ENCODE results near the gene MEFV. TPM values are rescaled to one million over a fixed set of nuclear protein-coding genes. Genes with fewer than 3 reads are reported as not detected.

The MEFV gene
- total RNA-seq (2013) = 211 TPM
- polyA plus RNA-seq (10 to 100 TPM; 37.7 to 78.0 (median 73.2) TPM), polyA minus RNA-seq (192 and 298 TPM in 2 replicates), total RNA-seq (107 to 252 (median 214) reads per million in 11 experiments)

GRCh38 chr16:3256146-3256865, at the start of gene MEFV:
Gene MEFV (minus strand): TSS chr16:3256633. CDS start chr16:3256587, 46 bp downstream.
- peak within 1 kb of the TSS; percentile 97 to 99 for H3K4me3 Mint-ChIP-seq
- no peaks in the 10 kb centered on the region for H3K9me3 Mint-ChIP-seq
- peak within 1 kb of the TSS; percentile 80 for H3K9ac ChIP-seq (ENCODE audit: insufficient read depth, low read length, poor library complexity, severe bottlenecking)
- H3K27me3 ChIP-seq (ENCODE audit: control insufficient read depth in 2 of 2, insufficient read depth in 2 of 2, low read length in 2 of 2) = no peaks in the 10 kb centered on the region
- no peaks in the 10 kb centered on the region for H3K9me3 ChIP-seq (replicated peaks in 1 of 2; ENCODE audit: control insufficient read depth in 1 of 2, insufficient read depth in 1 of 2, low read length in 2 of 2)
- no peak for TF ChIP-seq CTCF (IDR thresholded peaks at IDR 0.05)
- H3K4me2 ChIP-seq (replicated peaks; ENCODE audit: extremely low read depth, low read length, poor library complexity, severe bottlenecking) = peak within 1 kb of the TSS; percentile 88
- peaks cover 87 to 96% of the 10 kb centered on the region in 2 donors for H3K4me1 ChIP-seq (ENCODE audit: control insufficient read depth in 1 of 2, insufficient read depth in 2 of 2, low read length in 2 of 2)
- WGBS (ENCODE audit: insufficient coverage) = 54% methylated on average over 12 of the region's 14 CpGs
- intact Hi-C loops (cut with micrococcal nuclease) = loop anchor here in 1 of 2 donors (2.0 kb wide), 1 partner anchor 26 kb away; the partner anchor contains the start of gene ZNF263
- H3K27ac Mint-ChIP-seq = peak within 1 kb of the TSS; percentile 93 to 99 (median 98)
- peaks cover 32 to 38% of the 10 kb centered on the region in 2 donors for H3K36me3 ChIP-seq (replicated peaks in 1 of 2; ENCODE audit: control insufficient read depth in 1 of 2, insufficient read depth in 2 of 2, low read length in 2 of 2)
- H3K4me3 ChIP-seq (replicated peaks in 1 of 3; ENCODE audit: low read depth in 2 of 3, low read length in 3 of 3) = peak within 1 kb of the TSS; percentile 85 to 98 (median 92)
- H3K36me3 Mint-ChIP-seq = peaks cover 27 to 40% of the 10 kb centered on the region in 2 donors
- H3K79me2 ChIP-seq (ENCODE audit: insufficient read depth, low read length) = peaks cover 65% of the 10 kb centered on the region
- peaks cover 0 to 2% (median 0%) of the 10 kb centered on the region in 3 donors for H3K27me3 Mint-ChIP-seq (ENCODE audit: low read depth in 3 of 3)
- H3K27ac ChIP-seq (ENCODE audit: low read depth in 1 of 2, low read length in 2 of 2) = peak within 1 kb of the TSS; percentile 90 to 98
- peak; percentile 76 to 93 (median 92) for DNase-seq
- H4K20me1 ChIP-seq (ENCODE audit: insufficient read depth, low read length) = peaks cover 52% of the 10 kb centered on the region
- H2AFZ ChIP-seq (ENCODE audit: insufficient read depth, low read depth, low read length, poor library complexity, severe bottlenecking) = peak within 1 kb of the TSS; percentile 5
- peaks cover 95% of the 10 kb centered on the region for H3K4me1 Mint-ChIP-seq

- H3K9me3 ChIP-seq (replicated peaks in 1 of 2; ENCODE audit: control insufficient read depth in 1 of 2, insufficient read depth in 1 of 2, low read length in 2 of 2) = peaks cover 82 to 89% of the 10 kb centered on the region in 2 donors
- intact Hi-C loops (cut with micrococcal nuclease) = loop anchor here in 1 of 2 donors (2.0 to 5.0 kb wide), 2 partner anchors 41 to 96 kb away; partner anchors contain the start of genes ZNF174 and ZSCAN32
- peaks cover 7 to 36% of the 10 kb centered on the region in 2 donors for H3K36me3 ChIP-seq (replicated peaks in 1 of 2; ENCODE audit: control insufficient read depth in 1 of 2, insufficient read depth in 2 of 2, low read length in 2 of 2)
- H3K79me2 ChIP-seq (ENCODE audit: insufficient read depth, low read length) = peaks cover 14% of the 10 kb centered on the region
- H3K27me3 ChIP-seq (ENCODE audit: control insufficient read depth in 2 of 2, insufficient read depth in 2 of 2, low read length in 2 of 2) = no peaks in the 10 kb centered on the region
- H3K27ac Mint-ChIP-seq = peak overlapping the region in 5 of 7 donors; percentile 35 to 85 (median 80)
- peaks cover 25 to 47% of the 10 kb centered on the region in 2 donors for H3K36me3 Mint-ChIP-seq
- H3K9me3 Mint-ChIP-seq = peaks cover 44 to 97% (median 95%) of the 10 kb centered on the region in 7 donors
- DNase-seq = no peak
- H3K27me3 Mint-ChIP-seq (ENCODE audit: low read depth in 3 of 3) = peaks cover 1 to 7% (median 5%) of the 10 kb centered on the region in 3 donors
- peak overlapping the region; percentile 75 for H3K4me2 ChIP-seq (replicated peaks; ENCODE audit: extremely low read depth, low read length, poor library complexity, severe bottlenecking)
- TF ChIP-seq CTCF (IDR thresholded peaks at IDR 0.05) = no peak
- WGBS (ENCODE audit: insufficient coverage) = 62% methylated on average over 5 of the region's 11 CpGs
- H3K4me1 Mint-ChIP-seq = peaks cover 13% of the 10 kb centered on the region
- H3K27ac ChIP-seq (ENCODE audit: low read depth in 1 of 2, low read length in 2 of 2) = peak overlapping the region; percentile 86 to 90
- H3K4me3 ChIP-seq (replicated peaks in 1 of 3; ENCODE audit: low read depth in 2 of 3, low read length in 3 of 3) = peak overlapping the region; percentile 67 to 78 (median 76)
- peaks cover 12 to 22% of the 10 kb centered on the region in 2 donors for H3K4me1 ChIP-seq (ENCODE audit: control insufficient read depth in 1 of 2, insufficient read depth in 2 of 2, low read length in 2 of 2)
- peak overlapping the region; percentile 79 to 82 for H3K4me3 Mint-ChIP-seq
- H2AFZ ChIP-seq (ENCODE audit: insufficient read depth, low read depth, low read length, poor library complexity, severe bottlenecking) = peak overlapping the region; percentile 84
- H4K20me1 ChIP-seq (ENCODE audit: insufficient read depth, low read length) = no peaks in the 10 kb centered on the region
- peak overlapping the region; percentile 78 for H3K9ac ChIP-seq (ENCODE audit: insufficient read depth, low read length, poor library complexity, severe bottlenecking)
Measured at GRCh38 chr16:3306078-3306477, 49.6 kb upstream of the MEFV start.
